Neural progenitor cell (in vitro differentiated cells): ENCODE data around the gene ITPR2. TPM values are rescaled to one million over a fixed set of nuclear protein-coding genes. Genes with fewer than 3 reads are reported as not detected.

Source experiments
- DNase-seq: peaks from one replicate; pipeline ENCODE4 v3.0.0-alpha.2; 2016; ENCODE audit warnings: low spot score
- H2AFZ ChIP-seq: fragments of 200-600 bp; sonication (generic); replicated peaks from 2 replicates; pipeline ENCODE4 v1.6.1; 2016; ENCODE audit warnings: antibody characterized with exemption
- H3F3A ChIP-seq: fragments of 200-600 bp; sonication (generic); 2 replicates; pipeline ENCODE4 v1.6.1; 2016; ENCODE audit warnings: antibody characterized with exemption, low read depth
- H3K27ac ChIP-seq: fragments of 200-600 bp; sonication (generic); 2 replicates; pipeline ENCODE4 v1.5.1; 2016; ENCODE audit warnings: mild to moderate bottlenecking
- H3K27me3 ChIP-seq: fragments of 200-600 bp; sonication (generic); 2 replicates; pipeline ENCODE4 v1.6.1; 2016; ENCODE audit warnings: mild to moderate bottlenecking, moderate library complexity
- H3K36me3 ChIP-seq: fragments of 200-600 bp; sonication (generic); 2 replicates; pipeline ENCODE4 v1.5.1; 2016
- H3K4me1 ChIP-seq: fragments of 200-600 bp; sonication (generic); 2 replicates; pipeline ENCODE4 v1.6.1; 2016; ENCODE audit warnings: mixed run types
- H3K4me2 ChIP-seq: fragments of 200-600 bp; sonication (generic); 2 replicates; pipeline ENCODE4 v1.6.1; 2016
- H3K4me3 ChIP-seq: fragments of 200-600 bp; sonication (generic); 2 replicates; pipeline ENCODE4 v1.5.1; 2016
- H3K79me2 ChIP-seq: fragments of 200-600 bp; sonication (generic); 2 replicates; pipeline ENCODE4 v1.6.1; 2016; ENCODE audit warnings: low read depth
- H3K9ac ChIP-seq: fragments of 200-600 bp; sonication (generic); 2 replicates; pipeline ENCODE4 v1.6.1; 2016
- H3K9me3 ChIP-seq: fragments of 200-600 bp; sonication (generic); 2 replicates; pipeline ENCODE4 v1.5.1; 2016; ENCODE audit warnings: low read depth
- H4K20me1 ChIP-seq: fragments of 200-600 bp; sonication (generic); 2 replicates; pipeline ENCODE4 v1.6.1; 2016; ENCODE audit warnings: low read depth
- H3K27ac Mint-ChIP-seq: 3 replicates; pipeline ENCODE4 v1.8.0; 2021; ENCODE audit warnings: mixed read lengths
- H3K27me3 Mint-ChIP-seq: 2 replicates; pipeline ENCODE4 v1.8.0; 2022; ENCODE audit warnings: low read depth, mild to moderate bottlenecking, inconsistent platforms, moderate library complexity, mixed read lengths; ENCODE audit not compliant: insufficient read depth
- H3K36me3 Mint-ChIP-seq: 3 replicates; pipeline ENCODE4 v1.8.0; 2021; ENCODE audit warnings: mixed read lengths
- H3K4me1 Mint-ChIP-seq: 3 replicates; pipeline ENCODE4 v1.8.0; 2021; ENCODE audit warnings: mixed read lengths
- H3K4me3 Mint-ChIP-seq: 3 replicates; pipeline ENCODE4 v1.8.0; 2021; ENCODE audit warnings: mild to moderate bottlenecking, moderate library complexity, mixed read lengths
- H3K9me3 Mint-ChIP-seq: 3 replicates; pipeline ENCODE4 v1.8.0; 2020; ENCODE audit warnings: mixed read lengths
- CTCF ChIP-seq: fragments of 200-600 bp; sonication (generic); IDR thresholded peaks from 2 replicates; pipeline ENCODE4 v1.5.1; 2017; ENCODE audit warnings: antibody characterized with exemption, mild to moderate bottlenecking
- EZH2 ChIP-seq: fragments of 200-600 bp; sonication (generic); IDR thresholded peaks from 2 replicates; pipeline ENCODE4 v1.6.1; 2017; ENCODE audit warnings: antibody characterized with exemption, mild to moderate bottlenecking, moderate library complexity
- EZH2phosphoT487 ChIP-seq: fragments of 200-600 bp; sonication (generic); IDR thresholded peaks from 2 replicates; pipeline ENCODE4 v1.6.1; 2017; ENCODE audit warnings: antibody characterized with exemption
- total RNA-seq: library from RNA; depleted of rRNA; stranded (reverse); fragments of >200 nt; gene quantifications from 2 replicates; pipeline ENCODE4 v1.2.3, GENCODE V29; 2015; ENCODE audit warnings: low replicate concordance

ITPR2 gene
- total RNA-seq, 1 donor from 2014 or later, result 11.4 TPM

GRCh38 chr12:26737487-26738030 is 95.4 kb downstream of the ITPR2 start:
- Mint-ChIP-seq H3K4me3 (no peak overlapping the region), H3K27me3 (peaks cover 4% of the 10 kb centered on the region), H3K27ac (no peak overlapping the region), H3K4me1 (no peaks in the 10 kb centered on the region), H3K36me3 (no peaks in the 10 kb centered on the region), H3K9me3 (peaks cover 2% of the 10 kb centered on the region)
- Histone ChIP-seq H3K4me1 (no peaks in the 10 kb centered on the region), H3K4me2 (no peak overlapping the region), H3K36me3 (no peaks in the 10 kb centered on the region), H2AFZ (no peak overlapping the region), H3K79me2 (no peaks in the 10 kb centered on the region), H4K20me1 (no peaks in the 10 kb centered on the region), H3K27me3 (no peaks in the 10 kb centered on the region), H3K4me3 (no peak overlapping the region), H3K9ac (no peak overlapping the region), H3F3A (no peaks in the 10 kb centered on the region), H3K9me3 (no peaks in the 10 kb centered on the region), H3K27ac (no peak overlapping the region)
- DNase-seq, result no peak
- TF ChIP-seq CTCF (no peak), EZH2 (no peak), EZH2phosphoT487 (no peak)

GRCh38 chr12:26736563-26737486 is 96.2 kb downstream of the ITPR2 start:
- Mint-ChIP-seq H3K4me1 (no peaks in the 10 kb centered on the region), H3K27me3 (peaks cover 4% of the 10 kb centered on the region), H3K4me3 (no peak overlapping the region), H3K9me3 (peaks cover 2% of the 10 kb centered on the region), H3K36me3 (no peaks in the 10 kb centered on the region), H3K27ac (no peak overlapping the region)
- Histone ChIP-seq H2AFZ (no peak overlapping the region), H3K27me3 (no peaks in the 10 kb centered on the region), H3K4me3 (no peak overlapping the region), H3K9me3 (no peaks in the 10 kb centered on the region), H3K79me2 (no peaks in the 10 kb centered on the region), H3K4me1 (no peaks in the 10 kb centered on the region), H4K20me1 (no peaks in the 10 kb centered on the region), H3K9ac (no peak overlapping the region), H3K4me2 (no peak overlapping the region), H3K36me3 (no peaks in the 10 kb centered on the region), H3K27ac (no peak overlapping the region), H3F3A (no peaks in the 10 kb centered on the region)
- DNase-seq, result no peak
- TF ChIP-seq EZH2, result no peak
- no peak for TF ChIP-seq EZH2phosphoT487
- TF ChIP-seq CTCF, result no peak

GRCh38 chr12:26735249-26735639 is 97.8 kb downstream of the ITPR2 start:
- no peaks in the 10 kb centered on the region for H3K36me3 ChIP-seq
- no peaks in the 10 kb centered on the region for H3K9me3 ChIP-seq
- Mint-ChIP-seq H3K27me3 (peaks cover 4% of the 10 kb centered on the region), H3K4me1 (no peaks in the 10 kb centered on the region), H3K4me3 (no peak overlapping the region), H3K27ac (no peak overlapping the region), H3K9me3 (peaks cover 2% of the 10 kb centered on the region), H3K36me3 (no peaks in the 10 kb centered on the region)
- H3K4me3 ChIP-seq, result no peak overlapping the region
- no peak overlapping the region for H3K27ac ChIP-seq
- H3F3A ChIP-seq, result no peaks in the 10 kb centered on the region
- no peak overlapping the region for H3K9ac ChIP-seq
- no peak overlapping the region for H3K4me2 ChIP-seq
- H2AFZ ChIP-seq, result no peak overlapping the region
- no peaks in the 10 kb centered on the region for H3K4me1 ChIP-seq
- no peaks in the 10 kb centered on the region for H3K79me2 ChIP-seq
- H3K27me3 ChIP-seq, result no peaks in the 10 kb centered on the region
- no peak for DNase-seq
- TF ChIP-seq EZH2, result no peak
- no peak for TF ChIP-seq CTCF
- TF ChIP-seq EZH2phosphoT487, result no peak
- no peaks in the 10 kb centered on the region for H4K20me1 ChIP-seq
